ENCODE results near the gene TSGA10.

The TSGA10 gene

GRCh38 chr2:98952966-98953365 is 201.8 kb downstream of the TSGA10 start:
- TF ChIP-seq GATA2 (IDR thresholded peaks at IDR 0.05; ENCODE audit: low read depth, low read length) (no peak), GATA3 (IDR thresholded peaks at IDR 0.05; ENCODE audit: low read depth, low read length) (no peak)

GRCh38 chr2:98948956-98949739 is 205.6 kb downstream of the TSGA10 start:
- TF ChIP-seq GATA3 (IDR thresholded peaks at IDR 0.05; ENCODE audit: low read depth, low read length): no peak
- TF ChIP-seq GATA2 (IDR thresholded peaks at IDR 0.05; ENCODE audit: low read depth, low read length): no peak

GRCh38 chr2:98947554-98947953 is 207.2 kb downstream of the TSGA10 start:
- TF ChIP-seq GATA2 (IDR thresholded peaks at IDR 0.05; ENCODE audit: low read depth, low read length) (no peak), GATA3 (IDR thresholded peaks at IDR 0.05; ENCODE audit: low read depth, low read length) (no peak)

All from SH-SY5Y (cell line).